HEK293T (cell line): ENCODE measurements around the gene SPAG7.
"Not testable (repeated sequence)": the region's sequence is repeated elsewhere in the genome, so short reads cannot be mapped to it uniquely, and the experiment has no call there.

Experiments
- CTCF ChIA-PET: fragments of 350-600 bp; formaldehyde crosslinking; extraction: SDS; loops from one replicate; lab custom pipeline; 2021; ENCODE audit warnings: antibody characterized with exemption, inconsistent platforms; lab: Yijun Ruan, JAX
- POLR2A ChIA-PET: fragments of 350-600 bp; formaldehyde crosslinking; extraction: SDS; loops from one replicate; lab custom pipeline; 2020; ENCODE audit warnings: antibody characterized with exemption, inconsistent platforms; lab: Yijun Ruan, JAX
- DNase-seq: peaks from one replicate; pipeline ENCODE4 v3.0.0; 2012; ENCODE audit warnings: mixed read lengths; ENCODE audit errors: extremely low spot score
- ARNT ChIP-seq: fragments of 450-650 bp; IDR thresholded peaks from 2 replicates; pipeline ENCODE4 v1.6.1; 2017; ENCODE audit warnings: mild to moderate bottlenecking
- BHLHE40 ChIP-seq: fragments of 450-650 bp; IDR thresholded peaks from 2 replicates; pipeline ENCODE4 v1.6.1; 2016; ENCODE audit warnings: mild to moderate bottlenecking, moderate library complexity, borderline replicate concordance
- CTBP1 ChIP-seq: fragments of 450-650 bp; IDR thresholded peaks from 2 replicates; pipeline ENCODE4 v1.6.1; 2016; ENCODE audit warnings: borderline replicate concordance
- ELF4 ChIP-seq: fragments of 450-650 bp; IDR thresholded peaks from 2 replicates; pipeline ENCODE4 v1.6.1; 2017; ENCODE audit warnings: antibody characterized with exemption
- FOXA1 ChIP-seq: fragments of 450-650 bp; IDR thresholded peaks from 2 replicates; pipeline ENCODE4 v1.6.1; 2016; ENCODE audit warnings: mild to moderate bottlenecking
- FOXK2 ChIP-seq: fragments of 450-650 bp; IDR thresholded peaks from 2 replicates; pipeline ENCODE4 v1.6.1; 2016; ENCODE audit warnings: mild to moderate bottlenecking
- FOXM1 ChIP-seq: fragments of 450-650 bp; IDR thresholded peaks from 2 replicates; pipeline ENCODE4 v1.6.1; 2017; ENCODE audit warnings: mild to moderate bottlenecking, borderline replicate concordance
- HDGF ChIP-seq: fragments of 450-650 bp; IDR thresholded peaks from 2 replicates; pipeline ENCODE4 v1.6.1; 2017; ENCODE audit warnings: antibody characterized with exemption, borderline replicate concordance
- LEF1 ChIP-seq: fragments of 450-650 bp; IDR thresholded peaks from 2 replicates; pipeline ENCODE4 v1.6.1; 2017; ENCODE audit warnings: mild to moderate bottlenecking, borderline replicate concordance
- NFRKB ChIP-seq: fragments of 450-650 bp; IDR thresholded peaks from 2 replicates; pipeline ENCODE4 v1.6.1; 2016; ENCODE audit warnings: mild to moderate bottlenecking, moderate library complexity
- SP1 ChIP-seq: fragments of 450-650 bp; IDR thresholded peaks from 2 replicates; pipeline ENCODE4 v1.6.1; 2017
- SUZ12 ChIP-seq: fragments of 450-650 bp; IDR thresholded peaks from 2 replicates; pipeline ENCODE4 v1.6.1; 2016; ENCODE audit warnings: mild to moderate bottlenecking
- TARDBP ChIP-seq: fragments of 450-650 bp; IDR thresholded peaks from 2 replicates; pipeline ENCODE4 v1.6.1; 2016
- ZNF384 ChIP-seq: fragments of 450-650 bp; IDR thresholded peaks from 2 replicates; pipeline ENCODE4 v1.6.1; 2016
- TF ChIP-seq, protein P1 (sequence below): fragments of 450-650 bp; IDR thresholded peaks from 2 replicates; pipeline ENCODE4 v1.6.1; 2016

The SPAG7 gene

GRCh38 chr17:4931963-4932362, 35.7 kb downstream of the SPAG7 start, which contains the start of gene GP1BA:
Gene GP1BA, plus strand, starts transcription at chr17:4932277. Its CDS starts 328 bp downstream, at chr17:4932605.
- TF ChIP-seq ELF4 (no peak), BHLHE40 (no peak), HDGF (no peak), NFRKB (no peak), TARDBP (no peak), FOXM1 (no peak)
- DNase-seq, result no peak
- ChIA-PET CTCF (no interaction called here), POLR2A (no interaction called here)

- POLR2A ChIA-PET, result interaction anchor here (1.7 kb wide), 1 partner anchor 11 kb away, joined by 8 read pairs; the partner anchor contains the start of genes RNF167 and SLC25A11
- no peak for DNase-seq
- TF ChIP-seq LEF1 (no peak), HDGF (no peak), SUZ12 (no peak), CTBP1 (no peak), ARNT (no peak), ELF4 (no peak), NFRKB (no peak), TARDBP (no peak), FOXK2 (no peak), FOXM1 (no peak), BHLHE40 (no peak)
- TF ChIP-seq, protein P1, sequence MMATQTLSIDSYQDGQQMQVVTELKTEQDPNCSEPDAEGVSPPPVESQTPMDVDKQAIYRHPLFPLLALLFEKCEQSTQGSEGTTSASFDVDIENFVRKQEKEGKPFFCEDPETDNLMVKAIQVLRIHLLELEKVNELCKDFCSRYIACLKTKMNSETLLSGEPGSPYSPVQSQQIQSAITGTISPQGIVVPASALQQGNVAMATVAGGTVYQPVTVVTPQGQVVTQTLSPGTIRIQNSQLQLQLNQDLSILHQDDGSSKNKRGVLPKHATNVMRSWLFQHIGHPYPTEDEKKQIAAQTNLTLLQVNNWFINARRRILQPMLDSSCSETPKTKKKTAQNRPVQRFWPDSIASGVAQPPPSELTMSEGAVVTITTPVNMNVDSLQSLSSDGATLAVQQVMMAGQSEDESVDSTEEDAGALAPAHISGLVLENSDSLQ, result no peak
- CTCF ChIA-PET, result no interaction called here
Observed at GRCh38 chr17:4928881-4929280, 38.7 kb downstream of the SPAG7 start.

DNA sequence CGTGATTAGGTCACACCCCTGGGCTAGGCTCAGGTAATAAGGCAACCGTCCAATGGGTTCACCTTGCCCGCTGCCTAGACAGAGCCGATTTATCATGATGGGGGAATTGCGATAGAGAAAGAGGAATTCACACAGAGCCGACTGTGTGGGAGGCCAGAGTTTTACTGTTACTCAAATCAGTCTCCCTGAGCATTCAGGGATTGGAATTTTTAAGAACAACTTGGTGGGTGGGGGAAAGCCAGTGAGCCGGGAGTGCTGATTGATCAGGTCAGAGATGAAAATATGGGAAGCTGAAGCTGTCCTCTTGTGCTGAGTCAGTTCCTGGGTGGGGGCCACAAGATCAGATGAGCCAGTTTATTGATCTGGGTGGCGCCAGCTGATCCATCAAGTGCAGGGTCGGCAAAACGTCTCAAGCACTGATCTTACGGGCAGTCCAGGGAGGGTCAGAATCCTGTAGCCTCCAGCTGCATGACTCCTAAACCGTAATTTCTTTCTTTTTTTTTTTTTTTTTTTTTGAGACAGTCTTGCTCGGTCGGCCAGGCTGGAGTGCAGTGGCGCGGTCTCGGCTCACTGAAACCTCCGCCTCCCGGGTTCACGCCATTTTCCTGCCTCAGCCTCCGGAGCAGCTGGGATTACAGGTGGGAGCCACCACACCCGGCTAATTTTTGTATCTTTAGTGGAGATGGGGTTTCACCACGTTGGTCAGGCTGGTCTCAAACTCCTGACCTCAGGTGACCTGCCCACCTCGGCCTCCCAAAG, 40.9 kb downstream of the SPAG7 start:
- CTCF ChIA-PET, DNase-seq: not testable (repeated sequence)
- POLR2A ChIA-PET, result interaction anchor here (1.0 to 1.6 kb wide), 2 partner anchors 13 kb away, joined by 4 to 6 read pairs; partner anchors contain the start of genes RNF167 and SLC25A11

DNA sequence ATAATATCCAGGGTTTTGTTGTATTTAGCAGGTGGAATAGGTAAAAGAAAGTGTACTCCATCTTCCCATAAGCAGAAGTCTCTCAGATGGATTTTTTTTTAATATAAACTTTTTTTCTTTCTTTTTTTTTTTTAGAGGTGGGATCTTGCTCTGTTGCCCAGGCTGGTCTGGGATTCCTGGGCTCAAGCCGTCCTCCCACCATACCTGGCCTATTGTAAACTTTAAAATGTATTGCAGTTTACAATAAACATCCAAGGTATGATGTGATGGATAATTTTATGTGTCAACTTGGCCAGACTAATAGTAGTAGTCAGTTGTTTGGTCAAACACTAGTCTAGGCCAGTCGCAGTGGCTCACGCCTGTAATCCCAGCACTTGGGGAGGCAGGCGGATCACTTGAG, 46.3 kb downstream of the SPAG7 start:
- no peak for DNase-seq
- ChIA-PET CTCF (no interaction called here), POLR2A (interaction anchor here (3.7 kb wide), 1 partner anchor 18 kb away, joined by 30 read pairs; the partner anchor contains the start of genes RNF167 and SLC25A11)
- no peak for TF ChIP-seq TARDBP
- no peak for TF ChIP-seq FOXK2
- TF ChIP-seq SP1, result no peak
- TF ChIP-seq FOXA1, result no peak

DNA sequence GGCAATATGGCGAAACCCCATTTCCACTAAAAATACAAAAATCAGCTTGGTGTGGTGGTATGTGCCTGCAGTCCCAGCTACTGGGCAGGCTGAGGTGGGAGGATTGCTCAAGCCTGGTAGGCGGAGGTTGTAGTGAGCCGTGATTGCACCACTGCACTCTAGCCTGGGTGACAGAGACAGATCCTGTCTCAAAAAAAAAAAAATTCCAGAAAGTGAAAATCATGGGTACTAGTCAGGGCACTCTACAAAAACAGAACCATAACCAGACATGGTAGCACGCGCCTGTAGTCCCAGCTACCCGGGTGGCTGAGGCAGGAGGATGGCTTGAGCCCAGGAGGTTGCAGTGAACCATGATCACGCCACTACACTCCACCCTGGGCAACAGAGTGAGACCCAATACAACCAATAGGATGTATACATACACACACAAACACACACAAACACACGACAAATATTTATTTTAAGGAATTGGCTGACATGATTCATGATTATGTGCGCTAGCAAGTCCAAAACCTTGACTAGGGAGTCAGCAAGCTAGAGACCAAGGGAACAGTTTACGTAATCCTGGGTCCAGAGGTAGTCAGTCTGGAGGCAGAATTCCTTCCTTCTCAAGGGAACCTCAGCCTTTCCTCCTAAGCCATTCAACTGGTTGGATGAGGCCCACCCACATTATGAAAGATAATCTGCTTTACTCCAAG, 47.1 kb downstream of the SPAG7 start:
- POLR2A ChIA-PET, result interaction anchor here (0.8 kb wide), 1 partner anchor 20 kb away, joined by 3 read pairs; the partner anchor contains the start of genes RNF167 and SLC25A11
- TF ChIP-seq FOXM1 (no peak), FOXK2 (no peak), TARDBP (no peak), ARNT (no peak), ELF4 (no peak), HDGF (no peak), BHLHE40 (no peak), ZNF384 (no peak)
- TF ChIP-seq, protein P1, result no peak
- CTCF ChIA-PET, result no interaction called here
- DNase-seq, result no peak

DNA sequence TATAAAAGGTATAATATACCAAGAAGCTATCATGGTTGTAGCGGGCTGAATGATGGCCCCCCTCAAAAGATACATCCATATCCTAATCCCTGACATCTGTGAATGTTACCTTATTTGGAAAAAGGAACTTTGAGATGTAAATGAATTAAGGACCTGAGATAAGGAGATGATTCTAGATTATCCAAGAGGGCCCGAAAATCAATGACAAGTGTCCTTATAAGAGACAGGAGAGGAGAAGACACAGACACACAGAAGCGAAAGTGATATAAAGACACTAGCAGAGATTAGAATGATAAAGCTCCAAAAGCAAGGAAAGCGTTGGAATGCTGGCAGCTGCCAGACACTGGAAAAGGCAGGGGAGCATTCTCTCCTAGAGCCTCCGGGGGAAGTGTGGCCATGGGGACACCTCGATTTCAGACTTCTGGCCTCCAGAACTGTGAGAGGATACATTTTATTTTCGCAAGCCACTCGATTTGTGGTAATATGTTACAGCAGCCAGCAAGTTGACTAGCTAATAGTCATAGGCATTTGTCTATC, 48.0 kb downstream of the SPAG7 start:
- TF ChIP-seq HDGF (no peak), FOXM1 (no peak), SUZ12 (no peak), FOXA1 (no peak), LEF1 (no peak), CTBP1 (no peak), NFRKB (no peak), TARDBP (no peak)
- DNase-seq, result no peak
- ChIA-PET CTCF (no interaction called here), POLR2A (interaction anchor here (0.7 to 1.5 kb wide), 4 partner anchors 15 to 67 kb away, joined by 3 to 6 read pairs (median 3); partner anchors contain the start of genes CAMTA2, RNF167 and SLC25A11)

GRCh38 chr17:4914551-4914950, 53.1 kb downstream of the SPAG7 start:
- POLR2A ChIA-PET, result interaction anchor here (1.2 kb wide), 2 partner anchors 25 to 53 kb away, joined by 5 to 12 read pairs; partner anchors contain the start of genes RNF167, SLC25A11 and SPAG7
- DNase-seq, CTCF ChIA-PET: not testable (repeated sequence)
